ENCODE results near the gene B4GALT2.

Gene B4GALT2

DNA sequence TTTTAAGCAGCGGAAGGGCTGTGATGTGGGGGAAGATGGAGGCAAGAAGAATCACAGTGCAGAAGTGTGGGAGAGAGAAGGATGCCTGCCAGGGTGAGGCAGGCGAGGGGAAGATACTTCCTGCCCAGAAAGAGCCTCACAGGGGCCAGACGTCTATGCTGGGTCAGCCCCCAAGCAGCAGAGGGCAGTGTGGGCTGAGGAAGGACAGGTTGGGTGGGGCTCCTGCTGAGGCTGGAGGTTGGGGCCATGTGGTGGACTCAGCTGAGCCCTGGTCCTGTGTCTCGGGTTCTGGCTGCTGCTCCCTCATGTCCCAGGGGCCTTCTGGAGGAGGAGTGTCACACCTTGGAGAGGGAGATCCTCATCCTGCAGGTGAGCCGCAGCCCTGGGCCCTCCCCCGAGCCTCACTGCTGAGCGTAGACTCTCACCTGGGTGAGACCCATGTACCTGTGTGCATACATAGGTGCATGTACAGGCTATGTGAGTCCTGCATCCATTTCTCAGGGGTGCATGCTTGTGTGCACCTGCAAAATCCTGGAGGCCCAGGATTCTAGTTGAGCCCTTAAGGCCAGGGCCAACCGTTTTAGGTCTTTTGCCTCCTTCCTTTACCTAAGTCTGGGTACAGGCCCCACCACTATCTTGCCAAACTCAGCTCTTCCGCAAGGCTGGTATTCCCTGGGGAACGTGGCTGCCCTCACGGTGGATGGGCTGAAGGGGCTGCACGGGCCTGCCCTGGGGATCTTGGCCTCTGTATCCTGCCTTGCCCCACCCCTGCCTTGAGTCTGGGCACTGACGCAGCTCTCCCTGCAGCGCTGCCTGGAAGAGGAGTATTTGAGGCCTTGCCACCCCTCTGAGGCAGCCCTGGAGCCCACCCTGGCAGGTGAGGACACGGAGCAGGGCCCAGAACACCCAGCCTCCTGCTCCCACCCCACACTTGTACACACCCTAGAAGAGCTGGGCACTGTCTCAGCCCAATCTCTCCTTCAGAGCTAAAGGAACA is 16.1 kb downstream of the B4GALT2 start:
- no peaks in the 10 kb centered on the region for H3K27me3 ChIP-seq (ENCODE audit: control insufficient read depth, insufficient read depth, low read length)
- H3K4me1 ChIP-seq (ENCODE audit: control insufficient read depth, insufficient read depth, low read length), result peaks cover 37% of the 10 kb centered on the region
- no peaks in the 10 kb centered on the region for H3K9me3 ChIP-seq (ENCODE audit: control insufficient read depth, low read length)
- no peak overlapping the region for H3K4me3 ChIP-seq (ENCODE audit: low read length)
- no peak overlapping the region for H3K9ac ChIP-seq (ENCODE audit: low read length)
- H3K36me3 ChIP-seq (ENCODE audit: control insufficient read depth, insufficient read depth, low read length), result no peaks in the 10 kb centered on the region

- H3K9me3 ChIP-seq (ENCODE audit: control insufficient read depth, low read length), result no peaks in the 10 kb centered on the region
Observed at GRCh38 chr1:43995984-43996732, 17.1 kb downstream of the B4GALT2 start.

GRCh38 chr1:43996733-43997115 is 17.7 kb downstream of the B4GALT2 start:
- Histone ChIP-seq H3K27me3 (ENCODE audit: control insufficient read depth, insufficient read depth, low read length) (no peaks in the 10 kb centered on the region), H3K36me3 (ENCODE audit: control insufficient read depth, insufficient read depth, low read length) (no peaks in the 10 kb centered on the region), H3K9me3 (ENCODE audit: control insufficient read depth, low read length) (no peaks in the 10 kb centered on the region), H3K4me1 (ENCODE audit: control insufficient read depth, insufficient read depth, low read length) (peaks cover 31% of the 10 kb centered on the region), H3K9ac (ENCODE audit: low read length) (no peak overlapping the region), H3K4me3 (ENCODE audit: low read length) (no peak overlapping the region)

More at GRCh38 chr1:43995984-43996732, 17.1 kb downstream of the B4GALT2 start:
- Histone ChIP-seq H3K4me3 (ENCODE audit: low read length) (no peak overlapping the region), H3K9ac (ENCODE audit: low read length) (no peak overlapping the region), H3K4me1 (ENCODE audit: control insufficient read depth, insufficient read depth, low read length) (peaks cover 33% of the 10 kb centered on the region), H3K36me3 (ENCODE audit: control insufficient read depth, insufficient read depth, low read length) (no peaks in the 10 kb centered on the region), H3K27me3 (ENCODE audit: control insufficient read depth, insufficient read depth, low read length) (no peaks in the 10 kb centered on the region)

DNA sequence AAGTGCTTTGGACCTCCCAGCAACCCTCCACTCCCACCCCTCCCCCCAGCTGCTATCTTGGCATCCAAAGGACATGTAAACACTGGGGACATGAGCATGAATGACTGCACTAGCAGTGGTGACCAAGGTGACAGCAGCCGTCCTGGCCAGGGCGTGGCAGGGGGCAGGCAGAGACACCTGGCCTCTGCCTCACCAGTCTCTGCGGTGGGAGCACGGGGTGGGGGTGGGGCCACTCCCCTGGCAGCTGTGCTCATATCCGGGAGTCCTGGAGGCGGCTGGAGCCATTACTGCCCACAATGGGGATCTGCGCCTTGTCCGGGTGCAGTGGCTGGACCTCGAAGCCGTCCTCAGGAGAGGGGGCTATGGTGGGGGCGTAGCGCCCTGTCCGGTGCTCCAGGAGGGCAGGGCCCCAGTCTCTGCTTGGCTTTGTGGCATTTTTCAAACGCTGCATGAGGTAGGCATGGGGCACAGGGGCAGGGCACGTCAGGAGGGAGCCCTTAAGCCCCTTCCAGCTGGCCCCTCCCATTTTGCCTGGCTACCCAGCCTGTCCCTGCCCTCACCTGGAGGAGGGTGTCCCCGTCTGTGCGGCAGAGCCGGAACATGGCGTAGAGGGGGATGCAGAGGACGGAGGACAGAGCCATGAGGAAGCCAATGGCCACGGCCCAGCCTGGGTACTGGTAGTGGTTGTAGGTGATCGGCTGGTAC is 18.4 kb downstream of the B4GALT2 start:
- no peak overlapping the region for H3K4me3 ChIP-seq (ENCODE audit: low read length)
- H3K4me1 ChIP-seq (ENCODE audit: control insufficient read depth, insufficient read depth, low read length), result peaks cover 25% of the 10 kb centered on the region
- no peaks in the 10 kb centered on the region for H3K36me3 ChIP-seq (ENCODE audit: control insufficient read depth, insufficient read depth, low read length)
- H3K27me3 ChIP-seq (ENCODE audit: control insufficient read depth, insufficient read depth, low read length), result no peaks in the 10 kb centered on the region
- no peaks in the 10 kb centered on the region for H3K9me3 ChIP-seq (ENCODE audit: control insufficient read depth, low read length)
- H3K9ac ChIP-seq (ENCODE audit: low read length), result peak overlapping the region; percentile 57

GRCh38 chr1:43998000-43998378 is 19.0 kb downstream of the B4GALT2 start:
- no peaks in the 10 kb centered on the region for H3K36me3 ChIP-seq (ENCODE audit: control insufficient read depth, insufficient read depth, low read length)
- H3K9ac ChIP-seq (ENCODE audit: low read length), result peak overlapping the region; percentile 57
- H3K4me1 ChIP-seq (ENCODE audit: control insufficient read depth, insufficient read depth, low read length), result peaks cover 20% of the 10 kb centered on the region
- H3K4me3 ChIP-seq (ENCODE audit: low read length), result no peak overlapping the region
- H3K9me3 ChIP-seq (ENCODE audit: control insufficient read depth, low read length), result no peaks in the 10 kb centered on the region
- no peaks in the 10 kb centered on the region for H3K27me3 ChIP-seq (ENCODE audit: control insufficient read depth, insufficient read depth, low read length)

GRCh38 chr1:43999455-43999854 is 20.4 kb downstream of the B4GALT2 start:
- Histone ChIP-seq H3K9me3 (ENCODE audit: control insufficient read depth, low read length) (no peaks in the 10 kb centered on the region), H3K4me1 (ENCODE audit: control insufficient read depth, insufficient read depth, low read length) (peaks cover 20% of the 10 kb centered on the region), H3K4me3 (ENCODE audit: low read length) (no peak overlapping the region), H3K27me3 (ENCODE audit: control insufficient read depth, insufficient read depth, low read length) (no peaks in the 10 kb centered on the region), H3K36me3 (ENCODE audit: control insufficient read depth, insufficient read depth, low read length) (no peaks in the 10 kb centered on the region), H3K9ac (ENCODE audit: low read length) (no peak overlapping the region)

- Histone ChIP-seq H3K4me3 (ENCODE audit: low read length) (no peak overlapping the region), H3K4me1 (ENCODE audit: control insufficient read depth, insufficient read depth, low read length) (peaks cover 20% of the 10 kb centered on the region), H3K36me3 (ENCODE audit: control insufficient read depth, insufficient read depth, low read length) (no peaks in the 10 kb centered on the region), H3K27me3 (ENCODE audit: control insufficient read depth, insufficient read depth, low read length) (no peaks in the 10 kb centered on the region), H3K9me3 (ENCODE audit: control insufficient read depth, low read length) (no peaks in the 10 kb centered on the region), H3K9ac (ENCODE audit: low read length) (no peak overlapping the region)
Observed at GRCh38 chr1:44000122-44000665, 21.2 kb downstream of the B4GALT2 start.

DNA sequence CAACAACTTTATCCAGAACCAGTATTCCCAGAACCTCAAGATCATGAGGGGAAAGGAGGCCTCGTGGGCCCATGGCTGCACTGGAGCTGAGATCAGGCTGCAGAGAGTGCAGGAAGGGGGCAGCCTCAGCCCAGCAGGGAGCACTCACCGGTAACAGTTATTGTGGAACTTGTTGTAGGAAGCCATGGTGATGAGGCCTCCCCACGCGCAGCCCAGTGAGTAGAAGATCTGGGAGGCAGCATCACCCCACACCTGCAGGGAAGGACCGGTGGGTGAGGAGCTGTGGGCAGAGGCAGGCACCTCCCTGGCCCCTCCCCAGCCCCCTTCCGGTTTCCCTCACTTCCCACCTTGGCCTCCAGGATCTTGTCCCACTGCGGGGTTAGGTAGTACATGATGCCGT is 23.2 kb downstream of the B4GALT2 start:
- Histone ChIP-seq H3K4me1 (ENCODE audit: control insufficient read depth, insufficient read depth, low read length) (peaks cover 17% of the 10 kb centered on the region), H3K36me3 (ENCODE audit: control insufficient read depth, insufficient read depth, low read length) (no peaks in the 10 kb centered on the region), H3K27me3 (ENCODE audit: control insufficient read depth, insufficient read depth, low read length) (no peaks in the 10 kb centered on the region), H3K9me3 (ENCODE audit: control insufficient read depth, low read length) (no peaks in the 10 kb centered on the region), H3K9ac (ENCODE audit: low read length) (no peak overlapping the region), H3K4me3 (ENCODE audit: low read length) (no peak overlapping the region)

GRCh38 chr1:44002606-44003157 is 23.7 kb downstream of the B4GALT2 start:
- Histone ChIP-seq H3K4me1 (ENCODE audit: control insufficient read depth, insufficient read depth, low read length) (peaks cover 12% of the 10 kb centered on the region), H3K36me3 (ENCODE audit: control insufficient read depth, insufficient read depth, low read length) (no peaks in the 10 kb centered on the region), H3K9me3 (ENCODE audit: control insufficient read depth, low read length) (no peaks in the 10 kb centered on the region), H3K4me3 (ENCODE audit: low read length) (no peak overlapping the region), H3K9ac (ENCODE audit: low read length) (no peak overlapping the region), H3K27me3 (ENCODE audit: control insufficient read depth, insufficient read depth, low read length) (no peaks in the 10 kb centered on the region)

GRCh38 chr1:44008259-44008658 is 29.2 kb downstream of the B4GALT2 start:
- H3K9me3 ChIP-seq (ENCODE audit: control insufficient read depth, low read length), result no peaks in the 10 kb centered on the region
- peaks cover 7% of the 10 kb centered on the region for H3K4me1 ChIP-seq (ENCODE audit: control insufficient read depth, insufficient read depth, low read length)
- no peak overlapping the region for H3K9ac ChIP-seq (ENCODE audit: low read length)
- no peaks in the 10 kb centered on the region for H3K27me3 ChIP-seq (ENCODE audit: control insufficient read depth, insufficient read depth, low read length)
- no peak overlapping the region for H3K4me3 ChIP-seq (ENCODE audit: low read length)
- no peaks in the 10 kb centered on the region for H3K36me3 ChIP-seq (ENCODE audit: control insufficient read depth, insufficient read depth, low read length)

- peaks cover 7% of the 10 kb centered on the region for H3K4me1 ChIP-seq (ENCODE audit: control insufficient read depth, insufficient read depth, low read length)
- H3K9ac ChIP-seq (ENCODE audit: low read length), result no peak overlapping the region
Observed at GRCh38 chr1:44010935-44011471, 32.0 kb downstream of the B4GALT2 start.

More at GRCh38 chr1:44010935-44011471, 32.0 kb downstream of the B4GALT2 start:
- no peaks in the 10 kb centered on the region for H3K27me3 ChIP-seq (ENCODE audit: control insufficient read depth, insufficient read depth, low read length)
- H3K36me3 ChIP-seq (ENCODE audit: control insufficient read depth, insufficient read depth, low read length), result no peaks in the 10 kb centered on the region
- H3K4me3 ChIP-seq (ENCODE audit: low read length), result no peak overlapping the region
- H3K9me3 ChIP-seq (ENCODE audit: control insufficient read depth, low read length), result no peaks in the 10 kb centered on the region
